ENCODE data around the gene CHRDL2. TPM values are rescaled to one million over a fixed set of nuclear protein-coding genes. Genes with fewer than 3 reads are reported as not detected.

Gene CHRDL2
- total RNA-seq, 4 donors from 2014 or later: not detected

GRCh38 chr11:74683941-74684481 lies 47.2 kb downstream of the CHRDL2 start:
- no peak for TF ChIP-seq POLR2A (IDR thresholded peaks at IDR 0.05)
- TF ChIP-seq, protein P1, sequence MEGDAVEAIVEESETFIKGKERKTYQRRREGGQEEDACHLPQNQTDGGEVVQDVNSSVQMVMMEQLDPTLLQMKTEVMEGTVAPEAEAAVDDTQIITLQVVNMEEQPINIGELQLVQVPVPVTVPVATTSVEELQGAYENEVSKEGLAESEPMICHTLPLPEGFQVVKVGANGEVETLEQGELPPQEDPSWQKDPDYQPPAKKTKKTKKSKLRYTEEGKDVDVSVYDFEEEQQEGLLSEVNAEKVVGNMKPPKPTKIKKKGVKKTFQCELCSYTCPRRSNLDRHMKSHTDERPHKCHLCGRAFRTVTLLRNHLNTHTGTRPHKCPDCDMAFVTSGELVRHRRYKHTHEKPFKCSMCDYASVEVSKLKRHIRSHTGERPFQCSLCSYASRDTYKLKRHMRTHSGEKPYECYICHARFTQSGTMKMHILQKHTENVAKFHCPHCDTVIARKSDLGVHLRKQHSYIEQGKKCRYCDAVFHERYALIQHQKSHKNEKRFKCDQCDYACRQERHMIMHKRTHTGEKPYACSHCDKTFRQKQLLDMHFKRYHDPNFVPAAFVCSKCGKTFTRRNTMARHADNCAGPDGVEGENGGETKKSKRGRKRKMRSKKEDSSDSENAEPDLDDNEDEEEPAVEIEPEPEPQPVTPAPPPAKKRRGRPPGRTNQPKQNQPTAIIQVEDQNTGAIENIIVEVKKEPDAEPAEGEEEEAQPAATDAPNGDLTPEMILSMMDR (IDR thresholded peaks at IDR 0.05): no peak
- DNase-seq (ENCODE audit: low spot score in 2 of 2): peak in 1 of 2 donors; percentile 77
- intact Hi-C loops (cut with DNase I; ENCODE audit: low total_unique reads): no loop called here
- H3K4me3 ChIP-seq (ENCODE audit: low read depth, poor library complexity, severe bottlenecking): no peak overlapping the region
- 72 to 75% methylated on average over 11 to 12 of the region's 12 CpGs for WGBS, 2 donors

DNA sequence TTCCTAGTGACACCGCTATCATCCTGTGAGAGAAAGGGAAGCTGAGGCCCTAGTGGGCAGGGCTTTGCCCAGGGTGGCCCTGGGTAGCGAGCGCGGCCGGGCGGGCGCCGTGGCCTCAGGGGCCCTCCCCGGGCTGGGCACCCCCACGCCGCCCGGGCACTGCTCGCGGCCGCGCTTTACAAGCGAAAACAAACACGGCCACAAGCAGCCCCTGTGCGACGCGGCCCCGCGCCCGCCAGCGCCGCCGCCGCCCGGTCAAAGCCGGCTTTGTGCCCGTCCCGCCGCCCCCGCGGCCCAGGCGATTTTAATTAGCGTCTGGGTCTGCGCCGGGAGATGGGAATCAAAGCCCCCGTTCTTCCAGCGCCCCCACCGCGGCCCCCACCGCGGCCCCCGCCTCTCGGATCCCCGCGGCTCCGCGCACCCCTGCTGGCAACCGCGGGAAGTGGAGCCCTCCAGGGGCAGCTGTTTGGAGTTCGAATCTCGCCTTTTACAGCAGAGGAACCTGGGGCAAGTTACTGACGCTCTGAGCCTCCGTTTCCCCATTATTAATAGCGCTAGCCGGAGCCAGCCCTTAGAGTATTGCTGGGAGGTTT lies 47.9 kb downstream of the CHRDL2 start:
- DNase-seq (ENCODE audit: low spot score in 2 of 2): peak in 1 of 2 donors; percentile 85
- intact Hi-C loops (cut with DNase I; ENCODE audit: low total_unique reads): no loop called here
- TF ChIP-seq, protein P1 (IDR thresholded peaks at IDR 0.05): no peak
- TF ChIP-seq POLR2A (IDR thresholded peaks at IDR 0.05): no peak
- H3K4me3 ChIP-seq (ENCODE audit: low read depth, poor library complexity, severe bottlenecking): peak overlapping the region; percentile 8
- WGBS, 2 donors: 5 to 11% methylated on average over 5 to 53 of the region's 59 CpGs

DNA sequence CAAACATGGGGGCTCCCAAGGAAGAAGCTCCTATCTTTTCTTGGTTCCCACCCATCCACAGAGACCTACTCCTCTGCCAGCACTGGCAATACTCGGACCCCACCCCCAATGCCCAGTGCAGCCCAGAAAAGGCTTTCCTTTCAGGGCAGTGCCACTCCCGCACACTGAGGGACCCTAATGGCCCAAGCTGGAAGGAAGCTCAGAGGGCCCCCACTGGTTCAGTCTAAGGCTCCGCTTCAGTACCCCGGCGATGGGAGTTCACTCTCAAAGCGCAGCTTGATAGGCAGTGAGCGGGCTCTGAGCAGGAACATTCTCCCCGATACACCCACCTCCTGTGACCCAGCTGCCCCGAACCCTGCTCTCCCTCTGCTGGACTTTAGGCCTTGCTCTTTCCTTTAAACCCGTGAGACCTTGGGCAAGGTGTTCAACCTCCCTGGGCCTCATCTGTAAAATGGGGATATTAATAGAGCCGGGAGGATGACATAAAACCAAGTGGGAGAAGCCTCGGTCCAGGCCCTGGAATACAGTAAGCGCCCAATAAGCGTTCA lies 48.4 kb downstream of the CHRDL2 start:
- DNase-seq (ENCODE audit: low spot score in 2 of 2): peak in 1 of 2 donors; percentile 59
- 89 to 90% methylated on average over 12 to 14 of the region's 14 CpGs for WGBS, 2 donors
- no peak for TF ChIP-seq POLR2A (IDR thresholded peaks at IDR 0.05)
- TF ChIP-seq, protein P1 (IDR thresholded peaks at IDR 0.05): no peak
- intact Hi-C loops (cut with DNase I; ENCODE audit: low total_unique reads): no loop called here
- no peak overlapping the region for H3K4me3 ChIP-seq (ENCODE audit: low read depth, poor library complexity, severe bottlenecking)

GRCh38 chr11:74681686-74682651 lies 49.3 kb downstream of the CHRDL2 start:
- no peak for TF ChIP-seq POLR2A (IDR thresholded peaks at IDR 0.05)
- TF ChIP-seq, protein P1 (IDR thresholded peaks at IDR 0.05): no peak
- no peak overlapping the region for H3K4me3 ChIP-seq (ENCODE audit: low read depth, poor library complexity, severe bottlenecking)
- intact Hi-C loops (cut with DNase I; ENCODE audit: low total_unique reads): no loop called here
- 74 to 78% methylated on average over 12 of the region's 12 CpGs for WGBS, 2 donors
- peak in 1 of 2 donors; percentile 77 for DNase-seq (ENCODE audit: low spot score in 2 of 2)

GRCh38 chr11:74680703-74681531 lies 50.3 kb downstream of the CHRDL2 start:
- WGBS, 2 donors: 87 to 88% methylated on average over 16 to 18 of the region's 18 CpGs
- no peak overlapping the region for H3K4me3 ChIP-seq (ENCODE audit: low read depth, poor library complexity, severe bottlenecking)
- TF ChIP-seq POLR2A (IDR thresholded peaks at IDR 0.05): no peak
- TF ChIP-seq, protein P1 (IDR thresholded peaks at IDR 0.05): no peak
- peak in 1 of 2 donors; percentile 62 for DNase-seq (ENCODE audit: low spot score in 2 of 2)
- intact Hi-C loops (cut with DNase I; ENCODE audit: low total_unique reads): no loop called here
